ENCODE measurements around the gene CTIF. TPM values are rescaled to one million over a fixed set of nuclear protein-coding genes. Genes with fewer than 3 reads are reported as not detected.

CTIF gene
- total and polyA plus RNA-seq, 2 experiments from 2014 or later: 8.6 to 14.4 TPM

DNA sequence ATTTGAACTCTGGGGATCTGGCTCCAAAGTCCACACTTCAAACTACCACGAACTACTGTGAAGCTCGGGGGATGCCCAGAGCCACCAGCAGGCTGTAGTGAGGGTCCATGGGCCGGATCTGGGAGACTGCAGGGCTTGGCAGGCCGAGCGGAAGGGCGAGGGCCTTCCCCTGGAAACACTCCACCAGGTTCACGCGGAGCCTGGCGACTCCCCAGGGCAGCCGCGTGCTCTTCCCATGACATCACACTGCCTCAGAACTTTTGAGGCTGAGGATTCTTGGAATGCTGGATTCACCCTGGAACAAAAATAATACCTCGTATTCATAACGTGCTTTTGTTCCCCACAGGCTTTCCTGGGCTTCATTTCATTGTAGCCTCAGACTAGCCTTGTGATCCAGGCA, 210.9 kb downstream of the CTIF start:
- Histone ChIP-seq H3K9me2 (ENCODE audit: insufficient read depth) (0 out of 2 replicates have a peak, but pooled peaks cover 5% of the 10 kb centered on the region), H4K20me1 (replicated peaks; ENCODE audit: insufficient read depth) (no peaks in the 10 kb centered on the region), H3K4me1 (ENCODE audit: insufficient read depth) (no peaks in the 10 kb centered on the region), H3K4me2 (no peak overlapping the region), H3K27me3 (ENCODE audit: insufficient read depth) (no peaks in the 10 kb centered on the region), H3K36me3 (ENCODE audit: insufficient read depth) (no peaks in the 10 kb centered on the region), H3K79me2 (replicated peaks; ENCODE audit: insufficient read depth) (no peaks in the 10 kb centered on the region), H3F3A (replicated peaks; ENCODE audit: low read depth) (no peaks in the 10 kb centered on the region), H2AFZ (no peak overlapping the region), H3K27ac (ENCODE audit: low read depth) (no peak overlapping the region), H3K4me3 (no peak overlapping the region)
- Mint-ChIP-seq H3K9me3 (no peaks in the 10 kb centered on the region), H3K27me3 (ENCODE audit: insufficient read depth, low read depth, poor library complexity) (peaks cover 2% of the 10 kb centered on the region), H3K4me1 (peaks cover under 1% of the 10 kb centered on the region; the same call in 2 of the 3 replicates), H3K4me3 (no peak overlapping the region), H3K36me3 (ENCODE audit: low read depth) (no peaks in the 10 kb centered on the region), H3K27ac (no peak overlapping the region)
- TF ChIP-seq STAT1 (IDR thresholded peaks at IDR 0.05; ENCODE audit: unreplicated experiment): no peak
- no peak for TF ChIP-seq POLR2AphosphoS5 (IDR thresholded peaks at IDR 0.05; ENCODE audit: low read depth)
- no peak for TF ChIP-seq EZH2phosphoT487 (IDR thresholded peaks at IDR 0.05; ENCODE audit: unreplicated experiment)
- TF ChIP-seq, protein P1, sequence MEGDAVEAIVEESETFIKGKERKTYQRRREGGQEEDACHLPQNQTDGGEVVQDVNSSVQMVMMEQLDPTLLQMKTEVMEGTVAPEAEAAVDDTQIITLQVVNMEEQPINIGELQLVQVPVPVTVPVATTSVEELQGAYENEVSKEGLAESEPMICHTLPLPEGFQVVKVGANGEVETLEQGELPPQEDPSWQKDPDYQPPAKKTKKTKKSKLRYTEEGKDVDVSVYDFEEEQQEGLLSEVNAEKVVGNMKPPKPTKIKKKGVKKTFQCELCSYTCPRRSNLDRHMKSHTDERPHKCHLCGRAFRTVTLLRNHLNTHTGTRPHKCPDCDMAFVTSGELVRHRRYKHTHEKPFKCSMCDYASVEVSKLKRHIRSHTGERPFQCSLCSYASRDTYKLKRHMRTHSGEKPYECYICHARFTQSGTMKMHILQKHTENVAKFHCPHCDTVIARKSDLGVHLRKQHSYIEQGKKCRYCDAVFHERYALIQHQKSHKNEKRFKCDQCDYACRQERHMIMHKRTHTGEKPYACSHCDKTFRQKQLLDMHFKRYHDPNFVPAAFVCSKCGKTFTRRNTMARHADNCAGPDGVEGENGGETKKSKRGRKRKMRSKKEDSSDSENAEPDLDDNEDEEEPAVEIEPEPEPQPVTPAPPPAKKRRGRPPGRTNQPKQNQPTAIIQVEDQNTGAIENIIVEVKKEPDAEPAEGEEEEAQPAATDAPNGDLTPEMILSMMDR (conservative IDR thresholded peaks at IDR 0.05; ENCODE audit: low read depth in 2 of 2): no peak; a peak in 1 of 4 replicates
- no peak for TF ChIP-seq EZH2 (IDR thresholded peaks at IDR 0.05; ENCODE audit: low read depth, unreplicated experiment)
- TF ChIP-seq ZNF114 (CRISPR knock-in tag; IDR thresholded peaks at IDR 0.05): no peak
- TF ChIP-seq, protein P2, sequence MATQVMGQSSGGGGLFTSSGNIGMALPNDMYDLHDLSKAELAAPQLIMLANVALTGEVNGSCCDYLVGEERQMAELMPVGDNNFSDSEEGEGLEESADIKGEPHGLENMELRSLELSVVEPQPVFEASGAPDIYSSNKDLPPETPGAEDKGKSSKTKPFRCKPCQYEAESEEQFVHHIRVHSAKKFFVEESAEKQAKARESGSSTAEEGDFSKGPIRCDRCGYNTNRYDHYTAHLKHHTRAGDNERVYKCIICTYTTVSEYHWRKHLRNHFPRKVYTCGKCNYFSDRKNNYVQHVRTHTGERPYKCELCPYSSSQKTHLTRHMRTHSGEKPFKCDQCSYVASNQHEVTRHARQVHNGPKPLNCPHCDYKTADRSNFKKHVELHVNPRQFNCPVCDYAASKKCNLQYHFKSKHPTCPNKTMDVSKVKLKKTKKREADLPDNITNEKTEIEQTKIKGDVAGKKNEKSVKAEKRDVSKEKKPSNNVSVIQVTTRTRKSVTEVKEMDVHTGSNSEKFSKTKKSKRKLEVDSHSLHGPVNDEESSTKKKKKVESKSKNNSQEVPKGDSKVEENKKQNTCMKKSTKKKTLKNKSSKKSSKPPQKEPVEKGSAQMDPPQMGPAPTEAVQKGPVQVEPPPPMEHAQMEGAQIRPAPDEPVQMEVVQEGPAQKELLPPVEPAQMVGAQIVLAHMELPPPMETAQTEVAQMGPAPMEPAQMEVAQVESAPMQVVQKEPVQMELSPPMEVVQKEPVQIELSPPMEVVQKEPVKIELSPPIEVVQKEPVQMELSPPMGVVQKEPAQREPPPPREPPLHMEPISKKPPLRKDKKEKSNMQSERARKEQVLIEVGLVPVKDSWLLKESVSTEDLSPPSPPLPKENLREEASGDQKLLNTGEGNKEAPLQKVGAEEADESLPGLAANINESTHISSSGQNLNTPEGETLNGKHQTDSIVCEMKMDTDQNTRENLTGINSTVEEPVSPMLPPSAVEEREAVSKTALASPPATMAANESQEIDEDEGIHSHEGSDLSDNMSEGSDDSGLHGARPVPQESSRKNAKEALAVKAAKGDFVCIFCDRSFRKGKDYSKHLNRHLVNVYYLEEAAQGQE (IDR thresholded peaks at IDR 0.05; ENCODE audit: unreplicated experiment): no peak
- TF ChIP-seq, protein P3, sequence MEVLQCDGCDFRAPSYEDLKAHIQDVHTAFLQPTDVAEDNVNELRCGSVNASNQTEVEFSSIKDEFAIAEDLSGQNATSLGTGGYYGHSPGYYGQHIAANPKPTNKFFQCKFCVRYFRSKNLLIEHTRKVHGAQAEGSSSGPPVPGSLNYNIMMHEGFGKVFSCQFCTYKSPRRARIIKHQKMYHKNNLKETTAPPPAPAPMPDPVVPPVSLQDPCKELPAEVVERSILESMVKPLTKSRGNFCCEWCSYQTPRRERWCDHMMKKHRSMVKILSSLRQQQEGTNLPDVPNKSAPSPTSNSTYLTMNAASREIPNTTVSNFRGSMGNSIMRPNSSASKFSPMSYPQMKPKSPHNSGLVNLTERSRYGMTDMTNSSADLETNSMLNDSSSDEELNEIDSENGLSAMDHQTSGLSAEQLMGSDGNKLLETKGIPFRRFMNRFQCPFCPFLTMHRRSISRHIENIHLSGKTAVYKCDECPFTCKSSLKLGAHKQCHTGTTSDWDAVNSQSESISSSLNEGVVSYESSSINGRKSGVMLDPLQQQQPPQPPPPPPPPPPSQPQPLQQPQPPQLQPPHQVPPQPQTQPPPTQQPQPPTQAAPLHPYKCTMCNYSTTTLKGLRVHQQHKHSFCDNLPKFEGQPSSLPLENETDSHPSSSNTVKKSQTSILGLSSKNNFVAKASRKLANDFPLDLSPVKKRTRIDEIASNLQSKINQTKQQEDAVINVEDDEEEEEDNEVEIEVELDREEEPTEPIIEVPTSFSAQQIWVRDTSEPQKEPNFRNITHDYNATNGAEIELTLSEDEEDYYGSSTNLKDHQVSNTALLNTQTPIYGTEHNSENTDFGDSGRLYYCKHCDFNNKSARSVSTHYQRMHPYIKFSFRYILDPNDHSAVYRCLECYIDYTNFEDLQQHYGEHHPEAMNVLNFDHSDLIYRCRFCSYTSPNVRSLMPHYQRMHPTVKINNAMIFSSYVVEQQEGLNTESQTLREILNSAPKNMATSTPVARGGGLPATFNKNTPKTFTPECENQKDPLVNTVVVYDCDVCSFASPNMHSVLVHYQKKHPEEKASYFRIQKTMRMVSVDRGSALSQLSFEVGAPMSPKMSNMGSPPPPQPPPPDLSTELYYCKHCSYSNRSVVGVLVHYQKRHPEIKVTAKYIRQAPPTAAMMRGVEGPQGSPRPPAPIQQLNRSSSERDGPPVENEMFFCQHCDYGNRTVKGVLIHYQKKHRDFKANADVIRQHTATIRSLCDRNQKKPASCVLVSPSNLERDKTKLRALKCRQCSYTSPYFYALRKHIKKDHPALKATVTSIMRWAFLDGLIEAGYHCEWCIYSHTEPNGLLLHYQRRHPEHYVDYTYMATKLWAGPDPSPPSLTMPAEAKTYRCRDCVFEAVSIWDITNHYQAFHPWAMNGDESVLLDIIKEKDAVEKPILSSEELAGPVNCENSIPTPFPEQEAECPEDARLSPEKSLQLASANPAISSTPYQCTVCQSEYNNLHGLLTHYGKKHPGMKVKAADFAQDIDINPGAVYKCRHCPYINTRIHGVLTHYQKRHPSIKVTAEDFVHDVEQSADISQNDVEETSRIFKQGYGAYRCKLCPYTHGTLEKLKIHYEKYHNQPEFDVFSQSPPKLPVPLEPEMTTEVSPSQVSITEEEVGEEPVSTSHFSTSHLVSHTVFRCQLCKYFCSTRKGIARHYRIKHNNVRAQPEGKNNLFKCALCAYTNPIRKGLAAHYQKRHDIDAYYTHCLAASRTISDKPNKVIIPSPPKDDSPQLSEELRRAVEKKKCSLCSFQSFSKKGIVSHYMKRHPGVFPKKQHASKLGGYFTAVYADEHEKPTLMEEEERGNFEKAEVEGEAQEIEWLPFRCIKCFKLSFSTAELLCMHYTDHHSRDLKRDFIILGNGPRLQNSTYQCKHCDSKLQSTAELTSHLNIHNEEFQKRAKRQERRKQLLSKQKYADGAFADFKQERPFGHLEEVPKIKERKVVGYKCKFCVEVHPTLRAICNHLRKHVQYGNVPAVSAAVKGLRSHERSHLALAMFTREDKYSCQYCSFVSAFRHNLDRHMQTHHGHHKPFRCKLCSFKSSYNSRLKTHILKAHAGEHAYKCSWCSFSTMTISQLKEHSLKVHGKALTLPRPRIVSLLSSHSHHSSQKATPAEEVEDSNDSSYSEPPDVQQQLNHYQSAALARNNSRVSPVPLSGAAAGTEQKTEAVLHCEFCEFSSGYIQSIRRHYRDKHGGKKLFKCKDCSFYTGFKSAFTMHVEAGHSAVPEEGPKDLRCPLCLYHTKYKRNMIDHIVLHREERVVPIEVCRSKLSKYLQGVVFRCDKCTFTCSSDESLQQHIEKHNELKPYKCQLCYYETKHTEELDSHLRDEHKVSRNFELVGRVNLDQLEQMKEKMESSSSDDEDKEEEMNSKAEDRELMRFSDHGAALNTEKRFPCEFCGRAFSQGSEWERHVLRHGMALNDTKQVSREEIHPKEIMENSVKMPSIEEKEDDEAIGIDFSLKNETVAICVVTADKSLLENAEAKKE (CRISPR knock-in tag; IDR thresholded peaks at IDR 0.05): no peak
- no peak for TF ChIP-seq CREB1 (CRISPR knock-in tag; IDR thresholded peaks at IDR 0.05; ENCODE audit: low read depth)
- no peak for TF ChIP-seq JUNB (IDR thresholded peaks at IDR 0.05; ENCODE audit: unreplicated experiment)
- TF ChIP-seq, protein P4, sequence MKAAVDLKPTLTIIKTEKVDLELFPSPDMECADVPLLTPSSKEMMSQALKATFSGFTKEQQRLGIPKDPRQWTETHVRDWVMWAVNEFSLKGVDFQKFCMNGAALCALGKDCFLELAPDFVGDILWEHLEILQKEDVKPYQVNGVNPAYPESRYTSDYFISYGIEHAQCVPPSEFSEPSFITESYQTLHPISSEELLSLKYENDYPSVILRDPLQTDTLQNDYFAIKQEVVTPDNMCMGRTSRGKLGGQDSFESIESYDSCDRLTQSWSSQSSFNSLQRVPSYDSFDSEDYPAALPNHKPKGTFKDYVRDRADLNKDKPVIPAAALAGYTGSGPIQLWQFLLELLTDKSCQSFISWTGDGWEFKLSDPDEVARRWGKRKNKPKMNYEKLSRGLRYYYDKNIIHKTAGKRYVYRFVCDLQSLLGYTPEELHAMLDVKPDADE (IDR thresholded peaks at IDR 0.05): no peak
- TF ChIP-seq ZNF331 (CRISPR knock-in tag; IDR thresholded peaks at IDR 0.05; ENCODE audit: low read depth): no peak
- TF ChIP-seq NANOG (IDR thresholded peaks at IDR 0.05; ENCODE audit: borderline replicate concordance): no peak
- no peak for ATAC-seq
- DNase-seq (ENCODE audit: low spot score): no peak
